Measurements from ENCODE around the gene RBM20.

RBM20 gene

GRCh38 chr10:110746254-110746826 lies 102.2 kb downstream of the RBM20 start:
- DNase-seq (ENCODE audit: low read depth, low spot score), result peak; percentile 74
- in situ Hi-C loops (cut with HindIII; ENCODE audit: low sequenced_read_pairs), result no loop called here
- H3K4me3 ChIP-seq (ENCODE audit: low read depth, low read length), result no peak overlapping the region
- TF ChIP-seq CTCF (IDR thresholded peaks at IDR 0.05; ENCODE audit: low read depth, low read length), result peak; percentile 78

GRCh38 chr10:110746969-110747608 lies 103.0 kb downstream of the RBM20 start:
- in situ Hi-C loops (cut with HindIII; ENCODE audit: low sequenced_read_pairs), result no loop called here
- no peak for TF ChIP-seq CTCF (IDR thresholded peaks at IDR 0.05; ENCODE audit: low read depth, low read length)
- H3K4me3 ChIP-seq (ENCODE audit: low read depth, low read length), result no peak overlapping the region
- no peak for DNase-seq (ENCODE audit: low read depth, low spot score)

- DNase-seq (ENCODE audit: low read depth, low spot score), result peak; percentile 59
Observed at GRCh38 chr10:110747609-110748464, 103.7 kb downstream of the RBM20 start.

GRCh38 chr10:110748970-110749369 lies 104.8 kb downstream of the RBM20 start:
- TF ChIP-seq CTCF (IDR thresholded peaks at IDR 0.05; ENCODE audit: low read depth, low read length), result no peak
- DNase-seq (ENCODE audit: low read depth, low spot score), result no peak
- in situ Hi-C loops (cut with HindIII; ENCODE audit: low sequenced_read_pairs), result no loop called here
- no peak overlapping the region for H3K4me3 ChIP-seq (ENCODE audit: low read depth, low read length)

More at GRCh38 chr10:110747609-110748464, 103.7 kb downstream of the RBM20 start:
- H3K4me3 ChIP-seq (ENCODE audit: low read depth, low read length), result no peak overlapping the region
- TF ChIP-seq CTCF (IDR thresholded peaks at IDR 0.05; ENCODE audit: low read depth, low read length), result no peak
- in situ Hi-C loops (cut with HindIII; ENCODE audit: low sequenced_read_pairs), result no loop called here

GRCh38 chr10:110750931-110751330 lies 106.8 kb downstream of the RBM20 start:
- no peak for TF ChIP-seq CTCF (IDR thresholded peaks at IDR 0.05; ENCODE audit: low read depth, low read length)
- in situ Hi-C loops (cut with HindIII; ENCODE audit: low sequenced_read_pairs), result no loop called here
- no peak for DNase-seq (ENCODE audit: low read depth, low spot score)
- no peak overlapping the region for H3K4me3 ChIP-seq (ENCODE audit: low read depth, low read length)

- H3K4me3 ChIP-seq (ENCODE audit: low read depth, low read length), result no peak overlapping the region
- DNase-seq (ENCODE audit: low read depth, low spot score), result no peak
- no peak for TF ChIP-seq CTCF (IDR thresholded peaks at IDR 0.05; ENCODE audit: low read depth, low read length)
- in situ Hi-C loops (cut with HindIII; ENCODE audit: low sequenced_read_pairs), result no loop called here
Observed at GRCh38 chr10:110751850-110752249, 107.7 kb downstream of the RBM20 start.
